PC-3 (cell line): Measurements from ENCODE around the gene KMT2A. TPM values are rescaled to one million over a fixed set of nuclear protein-coding genes. Genes with fewer than 3 reads are reported as not detected.

Experiments
- ATAC-seq: fragments of 200-7000 bp; cut with Tn5 transposase; 2 replicates; pipeline ENCODE4 v1.9.1; 2020; ENCODE audit warnings: mild to moderate bottlenecking, moderate library complexity
- BruUV-seq: library from RNA; stranded (reverse); fragments of 400-500 nt; replicated peaks from 2 replicates; lab custom pipeline; 2021; lab: Mats Ljungman, UMichigan
- CTCF ChIA-PET: fragments of 300-600 bp; sonication (Branson Sonifier 250); formaldehyde crosslinking; loops from one replicate; lab custom pipeline; 2022; ENCODE audit warnings: antibody characterized with exemption; lab: Charles Lee
- POLR2A ChIA-PET: fragments of 300-600 bp; sonication (Branson Sonifier 250); formaldehyde crosslinking; loops from one replicate; lab custom pipeline; 2022; ENCODE audit warnings: antibody characterized with exemption; ENCODE audit not compliant: unreplicated experiment; lab: Charles Lee
- DNase-seq: peaks from one replicate; pipeline ENCODE4 v3.0.0-alpha.2; 2015
- H2AFZ ChIP-seq: fragments of 300-600 bp; sonication (generic); 2 replicates; pipeline ENCODE4 v1.6.0; 2016; ENCODE audit warnings: antibody characterized with exemption, low read length
- H3F3A ChIP-seq: fragments of 300-600 bp; sonication (generic); one replicate; pipeline ENCODE4 v1.6.0; 2017; ENCODE audit warnings: antibody characterized with exemption, low read length, control low read depth, mild to moderate bottlenecking; ENCODE audit not compliant: unreplicated experiment
- H3K27ac ChIP-seq: fragments of 300-600 bp; sonication (generic); 2 replicates; pipeline ENCODE4 v1.5.1; 2016; ENCODE audit warnings: mild to moderate bottlenecking, low read length
- H3K27me3 ChIP-seq: fragments of 300-600 bp; sonication (generic); 2 replicates; pipeline ENCODE4 v1.6.1; 2016; ENCODE audit warnings: low read length, mixed read lengths
- H3K36me3 ChIP-seq: fragments of 300-600 bp; sonication (generic); 2 replicates; pipeline ENCODE4 v1.6.1; 2016; ENCODE audit warnings: low read depth, mixed run types, low read length, mixed read lengths
- H3K4me1 ChIP-seq: fragments of 300-600 bp; sonication (generic); 2 replicates; pipeline ENCODE4 v1.5.1; 2016; ENCODE audit warnings: low read length; ENCODE audit not compliant: insufficient read depth
- H3K4me2 ChIP-seq: fragments of 300-600 bp; sonication (generic); 2 replicates; pipeline ENCODE4 v1.6.0; 2016; ENCODE audit warnings: low read length
- H3K4me3 ChIP-seq: fragments of 300-600 bp; sonication (generic); 2 replicates; pipeline ENCODE4 v1.5.1; 2016; ENCODE audit warnings: mild to moderate bottlenecking, low read length, mixed read lengths
- H3K79me2 ChIP-seq: fragments of 300-600 bp; sonication (generic); 2 replicates; pipeline ENCODE4 v1.6.1; 2017; ENCODE audit warnings: low read length, mixed read lengths
- H3K9ac ChIP-seq: fragments of 300-600 bp; sonication (generic); 2 replicates; pipeline ENCODE4 v1.6.0; 2016; ENCODE audit warnings: mild to moderate bottlenecking, low read length
- H3K9me2 ChIP-seq: fragments of 300-600 bp; sonication (generic); replicated peaks from 2 replicates; pipeline ENCODE4 v1.6.1; 2016; ENCODE audit warnings: mixed run types, low read length, mixed read lengths
- H3K9me3 ChIP-seq: fragments of 300-600 bp; sonication (generic); 2 replicates; pipeline ENCODE4 v1.6.1; 2016; ENCODE audit warnings: low read length, mixed read lengths
- H4K20me1 ChIP-seq: fragments of 300-600 bp; sonication (generic); 2 replicates; pipeline ENCODE4 v1.6.1; 2016; ENCODE audit warnings: low read length, mixed read lengths
- EZH2 ChIP-seq: fragments of 300-600 bp; sonication (generic); IDR thresholded peaks from one replicate; pipeline ENCODE4 v1.6.1; 2017; ENCODE audit warnings: antibody characterized with exemption, mild to moderate bottlenecking, low read length; ENCODE audit not compliant: unreplicated experiment
- EZH2phosphoT487 ChIP-seq: fragments of 300-600 bp; sonication (generic); IDR thresholded peaks from 2 replicates; pipeline ENCODE4 v1.6.1; 2018; ENCODE audit warnings: mild to moderate bottlenecking, antibody characterized with exemption, low read length, borderline replicate concordance
- intact Hi-C: fragments of 100-400 bp; cut with micrococcal nuclease; formaldehyde crosslinking; loops from 2 replicates; pipeline ENCODE4 v1.9.0; 2023
- total RNA-seq: library from RNA; depleted of rRNA; stranded (reverse); fragments of >200 nt; gene quantifications from 2 replicates; pipeline ENCODE4 v1.2.3, GENCODE V29; 2014
- TF ChIP-seq, protein P1 (sequence below): fragments of 300-600 bp; sonication (generic); conservative IDR thresholded peaks from 2 replicates; pipeline ENCODE4 v1.5.1; 2017; ENCODE audit warnings: antibody characterized with exemption, low read depth, mild to moderate bottlenecking, low read length

Gene KMT2A
- total RNA-seq, 1 experiment from 2014 or later = 35.3 TPM

DNA sequence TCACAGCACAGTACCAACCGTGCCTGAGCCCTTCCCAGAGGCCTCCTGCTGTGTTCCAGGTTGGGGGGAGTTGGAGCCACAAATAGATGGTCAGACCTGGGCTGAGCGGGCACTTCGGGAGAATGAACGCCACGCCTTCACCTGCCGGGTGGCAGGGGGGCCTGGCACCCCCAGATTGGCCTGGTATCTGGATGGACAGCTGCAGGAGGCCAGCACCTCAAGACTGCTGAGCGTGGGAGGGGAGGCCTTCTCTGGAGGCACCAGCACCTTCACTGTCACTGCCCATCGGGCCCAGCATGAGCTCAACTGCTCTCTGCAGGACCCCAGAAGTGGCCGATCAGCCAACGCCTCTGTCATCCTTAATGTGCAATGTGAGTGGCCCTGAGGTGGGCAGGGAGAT is 95.8 kb downstream of the KMT2A start:
- DNase-seq = no peak
- Histone ChIP-seq H2AFZ (peak overlapping the region; percentile 92; the same call in 1 of the 2 replicates), H3K27ac (no peak overlapping the region), H3K4me1 (peaks cover 18% of the 10 kb centered on the region), H3F3A (no peaks in the 10 kb centered on the region), H3K9ac (peak overlapping the region; percentile 78), H3K79me2 (peaks cover 24% of the 10 kb centered on the region; the same call in 1 of the 2 replicates), H3K9me2 (no peaks in the 10 kb centered on the region), H4K20me1 (no peaks in the 10 kb centered on the region), H3K4me3 (peak overlapping the region; percentile 93), H3K9me3 (no peaks in the 10 kb centered on the region), H3K4me2 (peak overlapping the region; percentile 94), H3K27me3 (no peaks in the 10 kb centered on the region), H3K36me3 (no peaks in the 10 kb centered on the region)
- BruUV-seq = no TSS peak
- intact Hi-C loops = no loop called here
- TF ChIP-seq, protein P1, sequence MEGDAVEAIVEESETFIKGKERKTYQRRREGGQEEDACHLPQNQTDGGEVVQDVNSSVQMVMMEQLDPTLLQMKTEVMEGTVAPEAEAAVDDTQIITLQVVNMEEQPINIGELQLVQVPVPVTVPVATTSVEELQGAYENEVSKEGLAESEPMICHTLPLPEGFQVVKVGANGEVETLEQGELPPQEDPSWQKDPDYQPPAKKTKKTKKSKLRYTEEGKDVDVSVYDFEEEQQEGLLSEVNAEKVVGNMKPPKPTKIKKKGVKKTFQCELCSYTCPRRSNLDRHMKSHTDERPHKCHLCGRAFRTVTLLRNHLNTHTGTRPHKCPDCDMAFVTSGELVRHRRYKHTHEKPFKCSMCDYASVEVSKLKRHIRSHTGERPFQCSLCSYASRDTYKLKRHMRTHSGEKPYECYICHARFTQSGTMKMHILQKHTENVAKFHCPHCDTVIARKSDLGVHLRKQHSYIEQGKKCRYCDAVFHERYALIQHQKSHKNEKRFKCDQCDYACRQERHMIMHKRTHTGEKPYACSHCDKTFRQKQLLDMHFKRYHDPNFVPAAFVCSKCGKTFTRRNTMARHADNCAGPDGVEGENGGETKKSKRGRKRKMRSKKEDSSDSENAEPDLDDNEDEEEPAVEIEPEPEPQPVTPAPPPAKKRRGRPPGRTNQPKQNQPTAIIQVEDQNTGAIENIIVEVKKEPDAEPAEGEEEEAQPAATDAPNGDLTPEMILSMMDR = no peak
- TF ChIP-seq EZH2phosphoT487 (no peak), EZH2 (no peak)
- ATAC-seq = no peak
- POLR2A ChIA-PET = no interaction called here
- CTCF ChIA-PET = no interaction called here

DNA sequence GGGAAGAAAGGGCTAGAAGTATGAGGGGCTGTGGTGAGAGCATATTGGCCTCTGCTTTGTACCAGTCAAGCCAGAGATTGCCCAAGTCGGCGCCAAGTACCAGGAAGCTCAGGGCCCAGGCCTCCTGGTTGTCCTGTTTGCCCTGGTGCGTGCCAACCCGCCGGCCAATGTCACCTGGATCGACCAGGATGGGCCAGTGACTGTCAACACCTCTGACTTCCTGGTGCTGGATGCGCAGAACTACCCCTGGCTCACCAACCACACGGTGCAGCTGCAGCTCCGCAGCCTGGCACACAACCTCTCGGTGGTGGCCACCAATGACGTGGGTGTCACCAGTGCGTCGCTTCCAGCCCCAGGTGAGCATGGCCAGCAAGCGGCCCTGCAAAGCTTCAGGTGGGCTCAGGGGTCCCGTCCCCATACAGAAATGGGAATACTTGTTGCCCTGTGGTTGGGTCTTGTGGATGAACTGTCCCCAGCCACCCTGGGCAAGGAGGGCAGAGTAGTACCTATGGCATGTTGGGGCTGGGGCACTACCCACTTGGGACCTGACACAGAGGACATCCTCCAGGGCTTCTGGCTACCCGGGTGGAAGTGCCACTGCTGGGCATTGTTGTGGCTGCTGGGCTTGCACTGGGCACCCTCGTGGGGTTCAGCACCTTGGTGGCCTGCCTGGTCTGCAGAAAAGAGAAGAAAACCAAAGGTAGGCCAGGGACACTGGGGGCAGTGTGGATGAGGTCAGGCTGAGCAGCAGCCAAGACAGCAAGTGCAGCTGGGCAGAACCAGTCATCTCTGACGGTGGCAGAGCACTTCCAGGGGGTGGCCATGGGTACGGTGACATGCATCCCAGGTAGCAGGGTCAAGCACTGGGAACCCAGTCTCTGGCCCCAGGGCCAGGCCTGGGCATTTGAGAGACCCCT is 96.8 kb downstream of the KMT2A start:
- BruUV-seq = no TSS peak

DNA sequence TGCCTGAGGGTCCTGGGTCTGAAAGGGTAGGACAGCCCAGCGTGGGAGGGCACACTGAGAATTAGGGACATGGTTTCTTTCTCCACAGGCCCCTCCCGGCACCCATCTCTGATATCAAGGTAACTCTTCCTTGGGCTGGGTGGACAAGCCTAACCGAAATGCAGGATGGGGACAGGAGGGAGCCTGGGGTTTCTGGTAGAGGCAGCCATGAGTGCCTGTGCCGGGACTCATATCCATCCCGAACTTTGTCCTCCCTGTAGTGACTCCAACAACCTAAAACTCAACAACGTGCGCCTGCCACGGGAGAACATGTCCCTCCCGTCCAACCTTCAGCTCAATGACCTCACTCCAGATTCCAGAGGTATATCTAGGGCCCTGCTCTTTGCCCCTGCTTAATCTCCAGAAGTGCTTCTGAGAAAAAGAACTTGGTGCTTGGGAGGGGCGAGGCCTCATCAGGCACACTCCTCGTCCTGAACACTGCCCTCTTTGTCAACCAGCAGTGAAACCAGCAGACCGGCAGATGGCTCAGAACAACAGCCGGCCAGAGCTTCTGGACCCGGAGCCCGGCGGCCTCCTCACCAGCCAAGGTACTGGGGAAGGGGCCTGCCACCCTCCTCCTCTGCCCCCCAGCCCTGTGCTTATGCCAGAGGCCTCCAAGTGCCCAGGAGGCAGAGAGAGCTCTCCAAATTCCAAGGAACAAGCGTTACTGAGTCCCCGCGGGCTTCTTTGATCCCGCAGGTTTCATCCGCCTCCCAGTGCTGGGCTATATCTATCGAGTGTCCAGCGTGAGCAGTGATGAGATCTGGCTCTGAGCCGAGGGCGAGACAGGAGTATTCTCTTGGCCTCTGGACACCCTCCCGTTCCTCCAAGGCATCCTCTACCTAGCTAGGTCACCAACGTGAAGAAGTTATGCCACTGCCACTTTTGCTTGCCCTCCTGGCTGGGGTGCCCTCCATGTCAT is 97.8 kb downstream of the KMT2A start:
- ATAC-seq = no peak
- Histone ChIP-seq H3K27me3 (no peaks in the 10 kb centered on the region), H3K79me2 (peaks cover 23% of the 10 kb centered on the region; the same call in 1 of the 2 replicates), H3K36me3 (no peaks in the 10 kb centered on the region), H3F3A (no peaks in the 10 kb centered on the region), H3K9ac (no peak overlapping the region), H3K4me2 (no peak overlapping the region), H3K9me2 (no peaks in the 10 kb centered on the region), H3K4me3 (no peak overlapping the region), H3K27ac (no peak overlapping the region), H2AFZ (no peak overlapping the region), H3K4me1 (peaks cover 17% of the 10 kb centered on the region), H3K9me3 (no peaks in the 10 kb centered on the region), H4K20me1 (no peaks in the 10 kb centered on the region)
- no TSS peak for BruUV-seq
- no peak for TF ChIP-seq EZH2
- TF ChIP-seq, protein P1 = no peak
- no peak for TF ChIP-seq EZH2phosphoT487
- ChIA-PET POLR2A (no interaction called here), CTCF (no interaction called here)
- no peak for DNase-seq
- intact Hi-C loops = no loop called here

More for the DNA sequence above, 96.8 kb downstream of the KMT2A start:
- no peaks in the 10 kb centered on the region for H3K9me2 ChIP-seq
- POLR2A ChIA-PET = no interaction called here
- no peaks in the 10 kb centered on the region for H4K20me1 ChIP-seq
- TF ChIP-seq EZH2 = no peak
- no peaks in the 10 kb centered on the region for H3K36me3 ChIP-seq
- H3K9ac ChIP-seq = no peak overlapping the region
- DNase-seq = no peak
- H2AFZ ChIP-seq = no peak overlapping the region
- intact Hi-C loops = no loop called here
- CTCF ChIA-PET = no interaction called here
- no peaks in the 10 kb centered on the region for H3F3A ChIP-seq
- H3K79me2 ChIP-seq = peaks cover 24% of the 10 kb centered on the region; the same call in 1 of the 2 replicates
- no peak overlapping the region for H3K27ac ChIP-seq
- H3K9me3 ChIP-seq = no peaks in the 10 kb centered on the region
- H3K4me3 ChIP-seq = no peak overlapping the region
- H3K27me3 ChIP-seq = no peaks in the 10 kb centered on the region
- H3K4me1 ChIP-seq = peaks cover 18% of the 10 kb centered on the region
- ATAC-seq = no peak
- no peak overlapping the region for H3K4me2 ChIP-seq
